Stimulated activated CD4-positive, alpha-beta T cell treated with anti-CD3 and anti-CD28 coated beads, Interleukin-1b, Interleukin-23, amount 100 ng/mL, for 48 hours (primary cell): ENCODE data around the gene FMN1.

ENCODE experiments used
- DNase-seq: peaks from one replicate; pipeline ENCODE4 v3.0.0-alpha.2; 2020

The FMN1 gene

GRCh38 chr15:33005582-33005981 lies 188.9 kb downstream of the FMN1 start:
- no peak for DNase-seq

- no peak for DNase-seq
Measured at GRCh38 chr15:33001926-33002325, 192.6 kb downstream of the FMN1 start.

- no peak for DNase-seq
Measured at GRCh38 chr15:32998979-32999672, 195.4 kb downstream of the FMN1 start.

GRCh38 chr15:32998182-32998581 lies 196.3 kb downstream of the FMN1 start:
- DNase-seq = no peak

- no peak for DNase-seq
Measured at GRCh38 chr15:32994810-32995424, 199.6 kb downstream of the FMN1 start.

- DNase-seq = no peak
Measured at GRCh38 chr15:32993285-32993684, 201.2 kb downstream of the FMN1 start.

GRCh38 chr15:32991619-32992111 lies 202.8 kb downstream of the FMN1 start:
- DNase-seq = no peak

GRCh38 chr15:32990071-32990470 lies 204.4 kb downstream of the FMN1 start:
- no peak for DNase-seq

GRCh38 chr15:32987067-32987466 lies 207.4 kb downstream of the FMN1 start:
- DNase-seq = no peak

GRCh38 chr15:32986147-32986546 lies 208.4 kb downstream of the FMN1 start:
- DNase-seq = no peak

GRCh38 chr15:32983679-32984078 lies 210.8 kb downstream of the FMN1 start:
- DNase-seq = no peak

GRCh38 chr15:32982001-32982400 lies 212.5 kb downstream of the FMN1 start:
- DNase-seq = no peak

- no peak for DNase-seq
Measured at GRCh38 chr15:32981536-32981935, 213.0 kb downstream of the FMN1 start.

GRCh38 chr15:32979710-32980109 lies 214.8 kb downstream of the FMN1 start:
- DNase-seq = no peak

GRCh38 chr15:32977506-32977905 lies 217.0 kb downstream of the FMN1 start:
- DNase-seq = no peak

- no peak for DNase-seq
Measured at GRCh38 chr15:32974691-32975090, 219.8 kb downstream of the FMN1 start.

- no peak for DNase-seq
Measured at GRCh38 chr15:32972686-32973085, 221.8 kb downstream of the FMN1 start.

GRCh38 chr15:32970847-32971246 lies 223.7 kb downstream of the FMN1 start:
- DNase-seq = no peak

GRCh38 chr15:32967521-32967920 lies 227.0 kb downstream of the FMN1 start:
- no peak for DNase-seq

GRCh38 chr15:32966512-32966911 lies 228.0 kb downstream of the FMN1 start:
- DNase-seq = no peak

GRCh38 chr15:32965897-32966296 lies 228.6 kb downstream of the FMN1 start:
- no peak for DNase-seq

GRCh38 chr15:32959077-32959476 lies 235.4 kb downstream of the FMN1 start:
- no peak for DNase-seq

GRCh38 chr15:32957219-32957618 lies 237.3 kb downstream of the FMN1 start:
- DNase-seq = no peak

GRCh38 chr15:32956711-32957110 lies 237.8 kb downstream of the FMN1 start:
- DNase-seq = no peak

GRCh38 chr15:32956006-32956405 lies 238.5 kb downstream of the FMN1 start:
- DNase-seq = no peak
